GM10847 (cell line): Measurements from ENCODE around the gene MND1.

Experiments used
- POLR2A ChIP-seq: IDR thresholded peaks from 2 replicates; pipeline ENCODE4 v1.6.1; 2011; ENCODE audit not compliant: insufficient read length; ENCODE audit errors: extremely low read depth

Gene MND1

GRCh38 chr4:153337686-153338085 is 6.8 kb upstream of the MND1 start:
- no peak for TF ChIP-seq POLR2A

- no peak for TF ChIP-seq POLR2A
These were observed 2.9 kb upstream of the MND1 start for GRCh38 chr4:153341575-153342090.

- no peak for TF ChIP-seq POLR2A
These were observed 1.5 kb upstream of the MND1 start for GRCh38 chr4:153342751-153343552.

- TF ChIP-seq POLR2A = no peak
These were observed 809 bp downstream of the MND1 start for GRCh38 chr4:153345012-153345981.

- no peak for TF ChIP-seq POLR2A
These were observed 1.5 kb downstream of the MND1 start for GRCh38 chr4:153346031-153346430.

GRCh38 chr4:153346563-153346962 is 2.1 kb downstream of the MND1 start:
- TF ChIP-seq POLR2A = no peak

- TF ChIP-seq POLR2A = no peak
These were observed 2.6 kb downstream of the MND1 start for GRCh38 chr4:153347117-153347516.

GRCh38 chr4:153348006-153348405 is 3.5 kb downstream of the MND1 start:
- TF ChIP-seq POLR2A = no peak

GRCh38 chr4:153349206-153349805 is 4.8 kb downstream of the MND1 start:
- no peak for TF ChIP-seq POLR2A

GRCh38 chr4:153362184-153362583 is 17.7 kb downstream of the MND1 start:
- TF ChIP-seq POLR2A = no peak

- no peak for TF ChIP-seq POLR2A
These were observed 19.6 kb downstream of the MND1 start for GRCh38 chr4:153364061-153364460.

GRCh38 chr4:153365003-153365402 is 20.5 kb downstream of the MND1 start:
- TF ChIP-seq POLR2A = no peak

GRCh38 chr4:153366486-153366885 is 22.0 kb downstream of the MND1 start:
- no peak for TF ChIP-seq POLR2A

GRCh38 chr4:153367092-153367491 is 22.6 kb downstream of the MND1 start:
- TF ChIP-seq POLR2A = no peak

- no peak for TF ChIP-seq POLR2A
These were observed 24.5 kb downstream of the MND1 start for GRCh38 chr4:153369021-153369420.
